Hepatocyte (in vitro differentiated cells): Measurements from ENCODE around the gene ZNF521.

Experiments
- CTCF ChIP-seq: fragments of 200-600 bp; sonication (generic); IDR thresholded peaks from 2 replicates; pipeline ENCODE4 v1.5.1; 2016; ENCODE audit warnings: antibody characterized with exemption, mild to moderate bottlenecking; ENCODE audit not compliant: poor library complexity
- EZH2 ChIP-seq: fragments of 200-600 bp; sonication (generic); IDR thresholded peaks from 2 replicates; pipeline ENCODE4 v1.6.1; 2016; ENCODE audit warnings: antibody characterized with exemption, mild to moderate bottlenecking, borderline replicate concordance
- EZH2phosphoT487 ChIP-seq: fragments of 200-600 bp; sonication (generic); IDR thresholded peaks from one replicate; pipeline ENCODE4 v1.6.1; 2018; ENCODE audit warnings: antibody characterized with exemption, mild to moderate bottlenecking, low read depth, moderate library complexity; ENCODE audit not compliant: unreplicated experiment, severe bottlenecking

- TF ChIP-seq CTCF (no peak), EZH2phosphoT487 (no peak), EZH2 (no peak)
These were observed 73.6 kb downstream of the ZNF521 start for GRCh38 chr18:25278394-25278793.
